ENCODE results near the gene SLC31A1. TPM values are rescaled to one million over a fixed set of nuclear protein-coding genes. Genes with fewer than 3 reads are reported as not detected.

The SLC31A1 gene
- polyA plus RNA-seq, 1 experiment = 38.4 TPM

- H3K27me3 ChIP-seq (ENCODE audit: control insufficient read depth, insufficient read depth, low read length) = no peaks in the 10 kb centered on the region
- no peak overlapping the region for H3K4me3 ChIP-seq (ENCODE audit: low read depth, low read length)
- POLR2A ChIA-PET = interaction anchor here (0.7 kb wide), 1 partner anchor 17 kb away, joined by 3 read pairs; no protein-coding TSS in a partner anchor
- H3K27ac ChIP-seq (ENCODE audit: low read depth, low read length) = no peak overlapping the region
- CTCF ChIA-PET = interaction anchor here (1.1 kb wide), 1 partner anchor 38 kb away, joined by 3 read pairs; no protein-coding TSS in a partner anchor
- DNase-seq (ENCODE audit: low read depth, low spot score) = no peak
- TF ChIP-seq CTCF (IDR thresholded peaks at IDR 0.05; ENCODE audit: low read depth, low read length) = no peak
- no peaks in the 10 kb centered on the region for H3K9me3 ChIP-seq (ENCODE audit: control insufficient read depth, insufficient read depth, low read length)
These were observed 15.7 kb downstream of the SLC31A1 start for GRCh38 chr9:113237026-113237425.

- no peak for DNase-seq (ENCODE audit: low read depth, low spot score)
- POLR2A ChIA-PET = no interaction called here
- no peak for TF ChIP-seq CTCF (IDR thresholded peaks at IDR 0.05; ENCODE audit: low read depth, low read length)
- no peaks in the 10 kb centered on the region for H3K27me3 ChIP-seq (ENCODE audit: control insufficient read depth, insufficient read depth, low read length)
- H3K4me3 ChIP-seq (ENCODE audit: low read depth, low read length) = no peak overlapping the region
- H3K27ac ChIP-seq (ENCODE audit: low read depth, low read length) = no peak overlapping the region
- CTCF ChIA-PET = interaction anchor here (1.2 kb wide), 1 partner anchor 14 kb away, joined by 4 read pairs; no protein-coding TSS in a partner anchor
- H3K9me3 ChIP-seq (ENCODE audit: control insufficient read depth, insufficient read depth, low read length) = no peaks in the 10 kb centered on the region
These were observed 17.0 kb downstream of the SLC31A1 start for GRCh38 chr9:113238202-113238858.

GRCh38 chr9:113238859-113239232 is 17.5 kb downstream of the SLC31A1 start:
- ChIA-PET POLR2A (no interaction called here), CTCF (interaction anchor here (1.2 kb wide), 1 partner anchor 14 kb away, joined by 4 read pairs; no protein-coding TSS in a partner anchor)
- no peak overlapping the region for H3K4me3 ChIP-seq (ENCODE audit: low read depth, low read length)
- no peak for TF ChIP-seq CTCF (IDR thresholded peaks at IDR 0.05; ENCODE audit: low read depth, low read length)
- H3K27me3 ChIP-seq (ENCODE audit: control insufficient read depth, insufficient read depth, low read length) = no peaks in the 10 kb centered on the region
- DNase-seq (ENCODE audit: low read depth, low spot score) = no peak
- H3K9me3 ChIP-seq (ENCODE audit: control insufficient read depth, insufficient read depth, low read length) = no peaks in the 10 kb centered on the region
- H3K27ac ChIP-seq (ENCODE audit: low read depth, low read length) = no peak overlapping the region

- H3K27me3 ChIP-seq (ENCODE audit: control insufficient read depth, insufficient read depth, low read length) = no peaks in the 10 kb centered on the region
- H3K27ac ChIP-seq (ENCODE audit: low read depth, low read length) = no peak overlapping the region
- H3K4me3 ChIP-seq (ENCODE audit: low read depth, low read length) = no peak overlapping the region
- DNase-seq (ENCODE audit: low read depth, low spot score) = no peak
- no peaks in the 10 kb centered on the region for H3K9me3 ChIP-seq (ENCODE audit: control insufficient read depth, insufficient read depth, low read length)
- CTCF ChIA-PET = no interaction called here
- POLR2A ChIA-PET = no interaction called here
- TF ChIP-seq CTCF (IDR thresholded peaks at IDR 0.05; ENCODE audit: low read depth, low read length) = no peak
These were observed 19.8 kb downstream of the SLC31A1 start for GRCh38 chr9:113241161-113241560.

- POLR2A ChIA-PET = no interaction called here
- H3K4me3 ChIP-seq (ENCODE audit: low read depth, low read length) = no peak overlapping the region
- DNase-seq (ENCODE audit: low read depth, low spot score) = no peak
- no peaks in the 10 kb centered on the region for H3K9me3 ChIP-seq (ENCODE audit: control insufficient read depth, insufficient read depth, low read length)
- H3K27ac ChIP-seq (ENCODE audit: low read depth, low read length) = no peak overlapping the region
- no peaks in the 10 kb centered on the region for H3K27me3 ChIP-seq (ENCODE audit: control insufficient read depth, insufficient read depth, low read length)
- CTCF ChIA-PET = no interaction called here
- no peak for TF ChIP-seq CTCF (IDR thresholded peaks at IDR 0.05; ENCODE audit: low read depth, low read length)
These were observed 23.2 kb downstream of the SLC31A1 start for GRCh38 chr9:113244556-113244955.
